ENCODE measurements around the gene EFS. TPM values are rescaled to one million over a fixed set of nuclear protein-coding genes. Genes with fewer than 3 reads are reported as not detected.

The EFS gene
- total RNA-seq, 6 donors from 2014 or later: 4.1 to 18.9 (median 9.3) TPM

- H3K4me1 ChIP-seq: peaks cover 6 to 22% (median 17%) of the 10 kb centered on the region in 4 donors
- H3K27me3 ChIP-seq: peaks cover 0 to 12% (median 1%) of the 10 kb centered on the region in 4 donors
- 19 to 23% methylated on average over 16 to 24 of the region's 61 CpGs for WGBS, 2 donors
- DNase-seq (peak in 1 of 2 donors; percentile 84), ATAC-seq (ENCODE audit: low FRiP score in 2 of 2) (peak in 1 of 2 donors; percentile 38)
- H3K9me3 ChIP-seq: no peaks in the 10 kb centered on the region
- peak overlapping the region; percentile 63 to 77 (median 66) for H3K4me3 ChIP-seq
- H3K36me3 ChIP-seq: no peaks in the 10 kb centered on the region
- H3K27ac ChIP-seq: peak overlapping the region in 2 of 4 donors; percentile 24 to 53
- TF ChIP-seq POLR2A (IDR thresholded peaks at IDR 0.05) (no peak), POLR2AphosphoS5 (IDR thresholded peaks at IDR 0.05) (no peak), EP300 (IDR thresholded peaks at IDR 0.05) (no peak)
- TF ChIP-seq, protein P1, sequence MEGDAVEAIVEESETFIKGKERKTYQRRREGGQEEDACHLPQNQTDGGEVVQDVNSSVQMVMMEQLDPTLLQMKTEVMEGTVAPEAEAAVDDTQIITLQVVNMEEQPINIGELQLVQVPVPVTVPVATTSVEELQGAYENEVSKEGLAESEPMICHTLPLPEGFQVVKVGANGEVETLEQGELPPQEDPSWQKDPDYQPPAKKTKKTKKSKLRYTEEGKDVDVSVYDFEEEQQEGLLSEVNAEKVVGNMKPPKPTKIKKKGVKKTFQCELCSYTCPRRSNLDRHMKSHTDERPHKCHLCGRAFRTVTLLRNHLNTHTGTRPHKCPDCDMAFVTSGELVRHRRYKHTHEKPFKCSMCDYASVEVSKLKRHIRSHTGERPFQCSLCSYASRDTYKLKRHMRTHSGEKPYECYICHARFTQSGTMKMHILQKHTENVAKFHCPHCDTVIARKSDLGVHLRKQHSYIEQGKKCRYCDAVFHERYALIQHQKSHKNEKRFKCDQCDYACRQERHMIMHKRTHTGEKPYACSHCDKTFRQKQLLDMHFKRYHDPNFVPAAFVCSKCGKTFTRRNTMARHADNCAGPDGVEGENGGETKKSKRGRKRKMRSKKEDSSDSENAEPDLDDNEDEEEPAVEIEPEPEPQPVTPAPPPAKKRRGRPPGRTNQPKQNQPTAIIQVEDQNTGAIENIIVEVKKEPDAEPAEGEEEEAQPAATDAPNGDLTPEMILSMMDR (IDR thresholded peaks at IDR 0.05): no peak
Observed at GRCh38 chr14:23351681-23352505, 13.1 kb downstream of the EFS start.

DNA sequence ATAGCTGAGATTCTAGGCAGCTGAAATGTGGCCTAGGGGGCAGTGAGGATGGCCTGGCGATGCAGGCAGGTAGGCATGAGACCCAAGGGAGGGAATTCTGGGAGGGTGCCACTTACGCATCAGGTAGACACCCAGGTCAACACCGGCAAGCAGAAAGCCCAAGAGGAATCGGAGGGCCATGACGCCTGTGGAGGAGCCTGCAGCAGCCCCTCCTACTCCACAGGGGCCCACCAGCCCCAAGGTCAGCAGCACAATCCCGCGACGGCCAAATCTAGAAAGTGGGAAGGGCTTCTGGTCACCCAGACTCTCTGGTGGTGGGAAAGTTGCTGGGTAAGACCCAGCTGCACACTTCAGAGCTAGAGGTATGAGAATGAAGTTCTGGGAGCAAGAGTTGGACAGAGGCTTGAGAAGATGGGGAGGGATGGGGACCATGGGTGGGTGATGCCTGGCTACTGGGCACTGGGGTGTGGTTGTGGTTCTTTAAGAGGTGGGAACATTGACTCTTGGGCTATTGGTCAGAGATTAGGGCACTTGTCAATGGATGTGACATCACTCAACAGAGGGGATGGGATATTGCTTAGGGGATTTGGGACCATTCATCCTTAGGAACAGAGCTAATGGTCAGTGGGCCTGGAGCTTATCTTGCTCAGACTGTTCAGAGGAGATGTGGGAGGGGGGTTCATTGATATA, 15.7 kb downstream of the EFS start:
- ATAC-seq (ENCODE audit: low FRiP score in 2 of 2): no peak
- Histone ChIP-seq H3K27me3 (peaks cover 0 to 12% (median 1%) of the 10 kb centered on the region in 4 donors), H3K4me1 (peaks cover 6 to 22% (median 17%) of the 10 kb centered on the region in 4 donors), H3K4me3 (no peak overlapping the region), H3K9me3 (no peaks in the 10 kb centered on the region), H3K36me3 (peaks cover 0 to 6% (median 0%) of the 10 kb centered on the region in 4 donors), H3K27ac (no peak overlapping the region)
- no peak for TF ChIP-seq POLR2A (IDR thresholded peaks at IDR 0.05)
- TF ChIP-seq EP300 (IDR thresholded peaks at IDR 0.05): no peak
- TF ChIP-seq POLR2AphosphoS5 (IDR thresholded peaks at IDR 0.05): no peak
- TF ChIP-seq, protein P1 (IDR thresholded peaks at IDR 0.05): no peak
- 93 to 94% methylated on average over 8 of the region's 8 CpGs for WGBS, 2 donors
- no peak for DNase-seq

DNA sequence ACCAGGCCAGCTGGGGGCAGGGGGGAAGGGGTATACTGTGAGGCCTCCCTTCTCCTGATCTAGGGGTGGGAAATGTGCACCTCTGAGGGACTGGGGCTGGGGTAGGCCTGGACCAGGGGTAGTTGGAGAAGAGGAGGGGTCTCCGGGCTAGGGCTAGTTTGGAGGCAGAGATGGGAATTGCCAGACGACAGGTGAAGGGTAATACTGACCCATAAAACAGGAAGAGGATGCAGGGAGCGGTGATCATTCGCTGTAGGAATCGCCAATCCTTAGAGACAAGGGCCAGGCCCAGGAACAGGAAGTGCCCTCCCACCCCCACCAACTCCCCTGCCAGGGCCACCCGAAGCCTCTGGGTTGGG, 16.7 kb downstream of the EFS start:
- H3K27ac ChIP-seq: no peak overlapping the region
- H3K27me3 ChIP-seq: peaks cover 0 to 12% (median 1%) of the 10 kb centered on the region in 4 donors
- TF ChIP-seq POLR2AphosphoS5 (IDR thresholded peaks at IDR 0.05): no peak
- TF ChIP-seq EP300 (IDR thresholded peaks at IDR 0.05): no peak
- no peak for TF ChIP-seq POLR2A (IDR thresholded peaks at IDR 0.05)
- ATAC-seq (ENCODE audit: low FRiP score in 2 of 2) (no peak), DNase-seq (no peak)
- WGBS, 2 donors: 87 to 92% methylated on average over 6 of the region's 6 CpGs
- no peak overlapping the region for H3K4me3 ChIP-seq
- peaks cover 0 to 6% (median 0%) of the 10 kb centered on the region in 4 donors for H3K36me3 ChIP-seq
- no peaks in the 10 kb centered on the region for H3K9me3 ChIP-seq
- peaks cover 6 to 20% (median 17%) of the 10 kb centered on the region in 4 donors for H3K4me1 ChIP-seq

- Histone ChIP-seq H3K27ac (no peak overlapping the region), H3K36me3 (peaks cover 0 to 6% (median 0%) of the 10 kb centered on the region in 4 donors), H3K4me1 (peaks cover 6 to 14% (median 12%) of the 10 kb centered on the region in 4 donors), H3K4me3 (no peak overlapping the region), H3K27me3 (peaks cover 0 to 11% (median 1%) of the 10 kb centered on the region in 4 donors), H3K9me3 (no peaks in the 10 kb centered on the region)
- 93 to 97% methylated on average over 18 to 19 of the region's 19 CpGs for WGBS, 2 donors
- TF ChIP-seq EP300 (IDR thresholded peaks at IDR 0.05) (no peak), POLR2A (IDR thresholded peaks at IDR 0.05) (no peak), POLR2AphosphoS5 (IDR thresholded peaks at IDR 0.05) (no peak)
- TF ChIP-seq, protein P1 (IDR thresholded peaks at IDR 0.05): no peak
- ATAC-seq (ENCODE audit: low FRiP score in 2 of 2) (no peak), DNase-seq (peak in 1 of 2 donors; percentile 56)
Observed at GRCh38 chr14:23347406-23348296, 17.3 kb downstream of the EFS start.
